ENCODE data around the gene TRAPPC12. TPM values are rescaled to one million over a fixed set of nuclear protein-coding genes. Genes with fewer than 3 reads are reported as not detected.

Gene TRAPPC12
- total RNA-seq, 2 donors from 2014 or later, result 98.2 to 103 TPM

GRCh38 chr2:3476985-3477327, 97.5 kb downstream of the TRAPPC12 start:
- H3K9ac ChIP-seq (ENCODE audit: extremely low read depth, low read length, poor library complexity, severe bottlenecking), result no peak overlapping the region
- H3K4me1 ChIP-seq (ENCODE audit: control insufficient read depth, insufficient read depth, low read length), result no peaks in the 10 kb centered on the region
- Mint-ChIP-seq H3K4me3 (no peak overlapping the region), H3K27me3 (ENCODE audit: insufficient read depth) (no peaks in the 10 kb centered on the region), H3K9me3 (no peaks in the 10 kb centered on the region), H3K4me1 (no peaks in the 10 kb centered on the region), H3K27ac (no peak overlapping the region), H3K36me3 (ENCODE audit: low read depth) (peaks cover 34% of the 10 kb centered on the region)
- H3K4me3 ChIP-seq (ENCODE audit: low read length), result no peak overlapping the region
- no peak for DNase-seq
- no peaks in the 10 kb centered on the region for H3K27me3 ChIP-seq (ENCODE audit: control insufficient read depth, insufficient read depth, low read length, poor library complexity, severe bottlenecking)
- H3K36me3 ChIP-seq (ENCODE audit: control insufficient read depth, insufficient read depth, low read length), result peaks cover 9% of the 10 kb centered on the region
- no peaks in the 10 kb centered on the region for H3K9me3 ChIP-seq (ENCODE audit: control insufficient read depth, low read length)
- peak overlapping the region; percentile 89 for H3K27ac ChIP-seq (ENCODE audit: low read depth, low read length)
- WGBS, 2 experiments (ENCODE audit: insufficient coverage in 1 of 2, insufficient read length in 1 of 2), result 93 to 98% methylated on average over 3 to 4 of the region's 5 CpGs
- TF ChIP-seq CTCF (conservative IDR thresholded peaks at IDR 0.05), result no peak

GRCh38 chr2:3478846-3479385, 99.4 kb downstream of the TRAPPC12 start:
- Histone ChIP-seq H3K4me1 (ENCODE audit: control insufficient read depth, insufficient read depth, low read length) (no peaks in the 10 kb centered on the region), H3K9me3 (ENCODE audit: control insufficient read depth, low read length) (no peaks in the 10 kb centered on the region), H3K4me3 (ENCODE audit: low read length) (no peak overlapping the region), H3K9ac (ENCODE audit: extremely low read depth, low read length, poor library complexity, severe bottlenecking) (no peak overlapping the region), H3K27me3 (ENCODE audit: control insufficient read depth, insufficient read depth, low read length, poor library complexity, severe bottlenecking) (no peaks in the 10 kb centered on the region), H3K36me3 (ENCODE audit: control insufficient read depth, insufficient read depth, low read length) (peaks cover 9% of the 10 kb centered on the region), H3K27ac (ENCODE audit: low read depth, low read length) (no peak overlapping the region)
- H3K36me3 Mint-ChIP-seq (ENCODE audit: low read depth), result peaks cover 32% of the 10 kb centered on the region
- WGBS, 2 experiments (ENCODE audit: insufficient coverage in 1 of 2, insufficient read length in 1 of 2), result 92 to 99% methylated on average over 12 to 19 of the region's 19 CpGs
- H3K4me1 Mint-ChIP-seq, result no peaks in the 10 kb centered on the region
- no peak for DNase-seq
- no peak overlapping the region for H3K27ac Mint-ChIP-seq
- TF ChIP-seq CTCF (conservative IDR thresholded peaks at IDR 0.05), result no peak
- no peaks in the 10 kb centered on the region for H3K9me3 Mint-ChIP-seq
- H3K4me3 Mint-ChIP-seq, result no peak overlapping the region
- no peaks in the 10 kb centered on the region for H3K27me3 Mint-ChIP-seq (ENCODE audit: insufficient read depth)

GRCh38 chr2:3479430-3480320, 100.2 kb downstream of the TRAPPC12 start:
- no peak for DNase-seq
- H3K4me3 Mint-ChIP-seq, result no peak overlapping the region
- Histone ChIP-seq H3K27me3 (ENCODE audit: control insufficient read depth, insufficient read depth, low read length, poor library complexity, severe bottlenecking) (no peaks in the 10 kb centered on the region), H3K4me1 (ENCODE audit: control insufficient read depth, insufficient read depth, low read length) (no peaks in the 10 kb centered on the region), H3K36me3 (ENCODE audit: control insufficient read depth, insufficient read depth, low read length) (peaks cover 9% of the 10 kb centered on the region), H3K9ac (ENCODE audit: extremely low read depth, low read length, poor library complexity, severe bottlenecking) (no peak overlapping the region), H3K27ac (ENCODE audit: low read depth, low read length) (no peak overlapping the region), H3K4me3 (ENCODE audit: low read length) (no peak overlapping the region), H3K9me3 (ENCODE audit: control insufficient read depth, low read length) (no peaks in the 10 kb centered on the region)
- H3K4me1 Mint-ChIP-seq, result no peaks in the 10 kb centered on the region
- H3K27ac Mint-ChIP-seq, result no peak overlapping the region
- no peak for TF ChIP-seq CTCF (conservative IDR thresholded peaks at IDR 0.05)
- no peaks in the 10 kb centered on the region for H3K27me3 Mint-ChIP-seq (ENCODE audit: insufficient read depth)
- peaks cover 31% of the 10 kb centered on the region for H3K36me3 Mint-ChIP-seq (ENCODE audit: low read depth)
- 89 to 95% methylated on average over 15 to 31 of the region's 31 CpGs for WGBS, 2 experiments (ENCODE audit: insufficient coverage in 1 of 2, insufficient read length in 1 of 2)
- H3K9me3 Mint-ChIP-seq, result no peaks in the 10 kb centered on the region
